Gastrocnemius medialis (tissue), 4 donors: Measurements from ENCODE around the gene PPP2R5C. TPM values are rescaled to one million over a fixed set of nuclear protein-coding genes. Genes with fewer than 3 reads are reported as not detected.

Experiments used
- ATAC-seq, 2 donors: fragments of 150-250 bp; one replicate each; pipeline ENCODE4 v1.9.1; 2016
- DNase-seq, 2 donors: peaks; one replicate each; pipeline ENCODE4 v3.0.0-alpha.2; 2019
- H3K27ac ChIP-seq, 4 donors: fragments of 200-600 bp; sonication (generic); 1 replicate in 1 of 4; 2 replicates in 3 of 4; pipeline ENCODE4 v1.5.1; 2016 to 2018; ENCODE audit warnings: mild to moderate bottlenecking in 2 of 4, moderate library complexity in 1 of 4
- H3K27me3 ChIP-seq, 3 donors: fragments of 200-600 bp; sonication (generic) in 2 of 3; 1 replicate in 1 of 3; 2 replicates in 2 of 3; pipeline versions ENCODE4 v1.5.1 to v1.6.0; 2016 to 2019; ENCODE audit warnings: mild to moderate bottlenecking in 1 of 3, moderate library complexity in 1 of 3
- H3K36me3 ChIP-seq, 2 donors: fragments of 200-600 bp; sonication (generic) in 1 of 2; one replicate each; pipeline ENCODE4 v1.5.1; 2017 to 2018
- H3K4me1 ChIP-seq, 2 donors: fragments of 200-600 bp; sonication (generic) in 1 of 2; one replicate each; pipeline ENCODE4 v1.5.1; 2016 to 2017; ENCODE audit warnings: mild to moderate bottlenecking in 2 of 2
- H3K4me3 ChIP-seq, 4 donors: fragments of 200-600 bp; sonication (generic) in 3 of 4; 1 replicate in 1 of 4; 2 replicates in 3 of 4; pipeline ENCODE4 v1.5.1; 2016 to 2019; ENCODE audit warnings: mild to moderate bottlenecking in 2 of 4
- H3K9me3 ChIP-seq, 3 donors: fragments of 200-600 bp; sonication (generic) in 2 of 3; 1 replicate in 1 of 3; 2 replicates in 2 of 3; pipeline ENCODE4 v1.5.1; 2016 to 2019
- CTCF ChIP-seq, 5 experiments: fragments of 450-650 bp in 3 of 5; fragments of 200-600 bp in 2 of 5; sonication (generic) in 2 of 5; IDR thresholded peaks in 4 of 5; conservative IDR thresholded peaks in 1 of 5; 1 replicate in 4 of 5; 2 replicates in 1 of 5; pipeline ENCODE4 v1.5.1; 2016 to 2019; ENCODE audit warnings: antibody characterized with exemption in 5 of 5, mild to moderate bottlenecking in 3 of 5, moderate library complexity in 3 of 5
- POLR2A ChIP-seq, 2 donors: fragments of 450-650 bp; IDR thresholded peaks; one replicate each; pipeline ENCODE4 v1.6.1; 2017; ENCODE audit warnings: antibody characterized with exemption in 2 of 2, mild to moderate bottlenecking in 2 of 2, moderate library complexity in 2 of 2
- in situ Hi-C, 4 donors: fragments of 200-750 bp; cut with MboI; loops; one replicate each; pipeline versions ENCODE4 v1.15.0 to v1.8.0; 2017; ENCODE audit warnings: low sequenced_read_pairs in 4 of 4
- intact Hi-C: fragments of 100-400 bp; cut with DNase I; formaldehyde crosslinking; loops from one replicate; pipeline ENCODE4 v1.15.1; 2023; ENCODE audit warnings: low total_unique reads
- total RNA-seq, 4 donors: library from RNA; depleted of rRNA; stranded (reverse); fragments of >200 nt; gene quantifications; one replicate each; pipeline versions ENCODE4 v1.1.0 to v1.2.3, GENCODE V29; 2016

The PPP2R5C gene
- total RNA-seq, 4 donors from 2014 or later: 35.4 to 65.9 (median 49.3) TPM

DNA sequence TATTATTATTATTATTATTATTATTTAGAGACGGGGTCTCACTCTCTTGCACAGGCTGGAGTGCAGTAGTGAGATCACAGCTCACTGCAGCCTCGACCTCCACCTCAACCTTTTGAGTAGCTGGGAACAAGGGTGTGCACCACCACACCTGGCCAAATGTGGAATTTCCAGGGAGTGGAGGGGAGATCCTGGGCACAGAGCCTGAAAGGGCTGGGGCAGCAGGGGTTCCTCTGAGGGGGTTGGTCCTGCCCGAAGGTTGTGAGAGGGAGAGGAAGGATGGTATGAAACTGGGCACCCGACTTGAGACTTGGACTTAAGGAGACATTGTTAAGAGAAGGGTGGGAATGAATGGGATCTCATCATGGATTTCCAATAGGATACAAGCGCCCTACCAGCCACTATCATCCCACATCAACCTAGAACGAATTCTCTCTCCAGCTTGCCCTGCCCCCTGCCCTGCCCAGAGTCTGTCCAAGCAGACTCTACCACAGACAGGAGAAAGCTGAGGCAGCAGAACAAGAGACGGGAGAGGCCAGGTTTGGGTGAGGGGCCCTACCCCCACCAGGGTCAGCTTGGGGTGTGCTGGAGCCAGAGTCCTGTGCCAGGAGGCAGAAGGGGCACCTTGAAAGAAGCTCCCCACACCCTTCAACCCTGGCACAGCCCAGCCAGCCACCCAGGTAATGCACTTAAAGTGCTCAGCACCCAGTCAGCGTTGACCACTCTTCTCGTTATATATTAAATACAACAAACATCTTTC, 200.4 kb downstream of the PPP2R5C start:
- Histone ChIP-seq H3K36me3 (no peaks in the 10 kb centered on the region), H3K27ac (peak overlapping the region in 2 of 4 donors; percentile 23 to 47), H3K4me3 (no peak overlapping the region), H3K4me1 (peaks cover 24% of the 10 kb centered on the region in 2 donors), H3K27me3 (no peaks in the 10 kb centered on the region), H3K9me3 (no peaks in the 10 kb centered on the region)
- in situ Hi-C loops (loop anchor here in 3 of 4 donors (5.0 to 25.0 kb wide), 4 partner anchors 133 to 353 kb away; partner anchors contain the start of genes ZNF839 (in 2 of the 3) and PPP2R5C (in 1 of the 3)), intact Hi-C loops (loop anchor here (5.0 to 10.0 kb wide), 5 partner anchors 80 to 553 kb away; partner anchors contain the start of genes PPP2R5C and ZNF839)
- ATAC-seq: no peak
- DNase-seq: no peak
- no peak for TF ChIP-seq POLR2A (IDR thresholded peaks at IDR 0.05)
- no peak for TF ChIP-seq CTCF (IDR thresholded peaks at IDR 0.05 in 4 of 5, conservative IDR thresholded peaks at IDR 0.05 in 1 of 5)

DNA sequence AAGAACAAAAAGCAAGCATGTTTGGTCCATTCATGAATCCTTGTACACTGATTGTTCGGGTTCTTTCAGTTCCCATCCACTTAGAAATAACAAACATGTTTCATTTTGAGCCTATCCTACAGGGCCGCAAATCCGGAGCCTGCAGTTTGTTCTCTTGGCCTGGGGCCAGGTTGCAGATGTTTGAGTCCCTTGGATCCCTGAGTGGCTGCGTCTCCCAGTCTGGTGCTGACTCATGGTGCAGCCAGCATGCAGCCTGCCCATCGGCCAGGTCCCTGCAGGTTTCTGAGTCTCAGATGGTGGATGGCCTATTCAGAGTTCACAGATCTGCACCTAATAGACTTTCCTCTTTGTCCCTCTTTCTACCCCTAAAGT, 201.0 kb downstream of the PPP2R5C start:
- no peaks in the 10 kb centered on the region for H3K36me3 ChIP-seq
- in situ Hi-C loops: loop anchor here in 3 of 4 donors (5.0 to 25.0 kb wide), 4 partner anchors 132 to 352 kb away; partner anchors contain the start of genes ZNF839 (in 2 of the 3) and PPP2R5C (in 1 of the 3)
- TF ChIP-seq CTCF (IDR thresholded peaks at IDR 0.05 in 4 of 5, conservative IDR thresholded peaks at IDR 0.05 in 1 of 5) (no peak), POLR2A (IDR thresholded peaks at IDR 0.05) (no peak)
- peak in 1 of 2 donors; percentile 58 for DNase-seq
- peaks cover 29% of the 10 kb centered on the region in 2 donors for H3K4me1 ChIP-seq
- H3K27ac ChIP-seq: peak overlapping the region in 3 of 4 donors; percentile 23 to 47 (median 30)
- intact Hi-C loops: loop anchor here (5.0 to 10.0 kb wide), 5 partner anchors 80 to 552 kb away; partner anchors contain the start of genes PPP2R5C and ZNF839
- H3K9me3 ChIP-seq: no peaks in the 10 kb centered on the region
- H3K27me3 ChIP-seq: no peaks in the 10 kb centered on the region
- ATAC-seq: no peak
- H3K4me3 ChIP-seq: no peak overlapping the region

GRCh38 chr14:101963052-101963451, 201.5 kb downstream of the PPP2R5C start:
- in situ Hi-C loops: loop anchor here in 3 of 4 donors (5.0 to 25.0 kb wide), 4 partner anchors 132 to 352 kb away; partner anchors contain the start of genes ZNF839 (in 2 of the 3) and PPP2R5C (in 1 of the 3)
- H3K27ac ChIP-seq: peak overlapping the region in 3 of 4 donors; percentile 30 to 98 (median 47)
- H3K36me3 ChIP-seq: no peaks in the 10 kb centered on the region
- no peak for DNase-seq
- intact Hi-C loops: loop anchor here (5.0 to 10.0 kb wide), 5 partner anchors 79 to 552 kb away; partner anchors contain the start of genes PPP2R5C and ZNF839
- H3K4me1 ChIP-seq: peaks cover 35% of the 10 kb centered on the region in 2 donors
- TF ChIP-seq POLR2A (IDR thresholded peaks at IDR 0.05): no peak
- no peak for TF ChIP-seq CTCF (IDR thresholded peaks at IDR 0.05 in 4 of 5, conservative IDR thresholded peaks at IDR 0.05 in 1 of 5)
- no peak overlapping the region for H3K4me3 ChIP-seq
- no peaks in the 10 kb centered on the region for H3K9me3 ChIP-seq
- H3K27me3 ChIP-seq: no peaks in the 10 kb centered on the region
- no peak for ATAC-seq

DNA sequence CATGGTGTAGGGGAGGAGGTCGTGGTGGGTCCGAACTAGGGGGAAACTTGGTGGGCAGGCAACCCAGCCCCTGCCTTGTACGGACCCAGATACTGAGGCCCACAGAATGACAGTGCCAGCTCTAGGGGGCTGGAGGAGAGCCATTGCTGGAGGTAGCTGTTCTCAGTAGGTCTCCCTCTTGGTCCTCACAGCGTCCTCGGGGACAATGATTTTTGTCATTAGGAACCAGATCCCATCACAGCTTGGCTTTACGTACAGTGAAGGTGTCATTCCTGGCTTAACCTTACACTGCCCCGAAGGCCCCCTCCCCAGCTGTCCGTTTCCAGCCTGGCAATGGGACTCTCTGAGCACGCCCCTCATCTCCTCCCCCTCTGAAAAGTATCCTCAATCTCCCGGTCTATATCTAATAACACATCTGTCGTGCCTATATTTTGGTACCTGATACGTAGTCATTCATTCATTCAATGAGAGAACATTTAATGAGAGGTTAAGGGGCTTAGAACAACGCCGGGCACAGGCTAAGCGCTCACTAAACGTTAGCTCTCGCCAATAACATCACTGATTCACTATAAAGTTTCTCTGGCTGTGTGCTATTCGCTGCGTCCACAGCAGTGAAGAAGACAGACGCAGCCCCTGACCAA, 202.3 kb downstream of the PPP2R5C start:
- Histone ChIP-seq H3K9me3 (no peaks in the 10 kb centered on the region), H3K4me3 (peak overlapping the region; percentile 30 to 99 (median 40)), H3K4me1 (peaks cover 38% of the 10 kb centered on the region in 2 donors), H3K36me3 (no peaks in the 10 kb centered on the region), H3K27me3 (no peaks in the 10 kb centered on the region), H3K27ac (peak overlapping the region; percentile 75 to 98 (median 94))
- intact Hi-C loops (loop anchor here (1.0 to 10.0 kb wide), 7 partner anchors 15 to 551 kb away; partner anchors contain the start of genes HSP90AA1, PPP2R5C and ZNF839), in situ Hi-C loops (loop anchor here in 3 of 4 donors (5.0 to 25.0 kb wide), 4 partner anchors 131 to 351 kb away; partner anchors contain the start of genes ZNF839 (in 2 of the 3) and PPP2R5C (in 1 of the 3))
- DNase-seq: no peak
- ATAC-seq: peak in 1 of 2 donors; percentile 17
- TF ChIP-seq CTCF (IDR thresholded peaks at IDR 0.05 in 4 of 5, conservative IDR thresholded peaks at IDR 0.05 in 1 of 5) (no peak), POLR2A (IDR thresholded peaks at IDR 0.05) (no peak)
